Hematopoietic multipotent progenitor cell treated with erythropoietin and hydrocortisone succinate and interleukin-3 and kit ligand, for 8 days (in vitro differentiated cells): ENCODE results near the gene BPIFA3.

ENCODE experiments used
- DNase-seq: peaks from one replicate; pipeline ENCODE4 v3.0.0-alpha.2; 2015

Gene BPIFA3

DNA sequence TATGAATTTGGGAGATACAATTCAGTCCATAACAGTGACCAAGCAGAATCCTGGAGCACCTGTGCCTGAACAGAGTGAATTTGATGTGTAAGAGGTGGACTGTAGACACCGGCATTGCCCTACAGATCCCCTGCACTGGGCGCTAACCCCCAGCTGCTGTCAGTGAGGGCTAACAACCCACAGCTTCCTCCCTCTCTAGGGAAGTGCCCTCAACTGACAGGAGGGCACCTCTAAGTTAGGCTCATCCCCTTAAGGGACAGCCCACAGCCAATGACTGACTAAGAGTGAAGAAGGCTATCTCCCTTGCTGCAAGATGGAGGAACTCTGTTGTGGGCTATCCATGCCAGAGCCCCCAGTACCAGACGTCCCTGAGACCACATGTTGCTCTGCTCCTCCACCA lies 50.5 kb downstream of the BPIFA3 start:
- DNase-seq = no peak

DNA sequence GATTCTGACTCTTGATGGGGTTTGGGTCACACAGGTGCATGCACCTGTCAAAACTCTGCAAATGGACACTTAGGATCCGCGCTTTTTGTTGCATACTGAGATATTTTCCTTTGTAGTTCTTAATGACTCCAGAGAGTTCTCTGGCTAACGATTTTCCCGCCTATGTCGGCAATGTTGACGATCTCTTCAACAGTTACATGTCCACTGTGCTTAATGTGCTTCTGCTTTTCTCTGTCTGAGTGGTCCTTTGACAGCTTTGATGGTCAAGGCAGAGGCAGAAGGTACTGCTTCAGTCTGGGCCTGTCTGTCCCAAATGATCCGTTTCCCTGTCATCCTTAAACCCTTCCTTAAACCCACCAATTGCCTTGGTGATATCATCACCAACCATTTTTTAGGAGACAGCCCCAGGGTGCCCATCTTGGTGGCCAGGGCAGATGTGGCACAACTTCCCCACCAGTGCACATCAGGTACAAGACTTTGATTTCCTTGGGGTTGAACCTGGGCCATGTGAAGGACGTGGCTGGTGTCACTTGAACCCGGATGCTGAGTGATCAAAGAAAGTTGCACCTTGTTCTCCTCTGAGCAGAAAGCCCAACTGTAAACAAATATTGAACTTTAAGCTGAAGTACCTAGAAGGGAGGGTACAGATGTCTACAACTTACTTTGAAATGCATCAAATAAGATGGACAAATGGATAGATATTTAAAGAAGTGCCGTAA lies 55.2 kb downstream of the BPIFA3 start:
- no peak for DNase-seq

DNA sequence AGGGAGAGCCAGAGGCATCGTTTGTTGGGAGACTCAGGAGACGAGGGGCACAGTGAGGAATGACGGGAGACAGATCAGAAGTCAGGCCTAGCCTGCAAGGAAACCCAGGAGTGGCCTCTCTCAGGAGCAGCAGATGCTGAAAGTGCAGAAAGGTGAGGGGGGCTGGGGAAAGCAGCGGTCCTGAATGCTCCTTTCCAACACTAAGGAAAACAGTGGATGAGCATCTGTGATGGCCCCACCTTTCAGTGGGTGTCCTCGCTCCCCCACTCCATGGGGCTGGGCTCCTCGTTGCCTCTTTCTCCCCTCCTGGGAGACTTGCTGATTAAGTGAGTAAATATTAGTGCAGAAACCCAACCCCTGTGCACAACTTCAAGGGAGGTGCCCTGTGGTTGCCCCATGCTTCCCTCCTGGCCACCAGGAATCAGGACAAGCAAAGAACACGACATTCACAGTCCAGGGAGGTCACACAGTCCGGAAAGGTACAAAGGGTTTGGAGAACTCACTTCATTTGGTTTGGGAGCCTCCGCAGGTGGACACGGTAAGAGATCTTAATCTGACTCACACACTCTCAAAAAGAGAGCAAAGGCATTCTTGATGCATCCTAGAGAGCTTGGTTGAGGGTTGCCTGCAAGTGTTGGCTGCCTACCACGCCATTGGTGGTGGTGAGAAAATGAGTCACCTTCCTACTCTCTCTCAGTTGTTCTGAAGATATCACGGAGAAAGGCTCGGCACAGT lies 56.1 kb downstream of the BPIFA3 start:
- no peak for DNase-seq

DNA sequence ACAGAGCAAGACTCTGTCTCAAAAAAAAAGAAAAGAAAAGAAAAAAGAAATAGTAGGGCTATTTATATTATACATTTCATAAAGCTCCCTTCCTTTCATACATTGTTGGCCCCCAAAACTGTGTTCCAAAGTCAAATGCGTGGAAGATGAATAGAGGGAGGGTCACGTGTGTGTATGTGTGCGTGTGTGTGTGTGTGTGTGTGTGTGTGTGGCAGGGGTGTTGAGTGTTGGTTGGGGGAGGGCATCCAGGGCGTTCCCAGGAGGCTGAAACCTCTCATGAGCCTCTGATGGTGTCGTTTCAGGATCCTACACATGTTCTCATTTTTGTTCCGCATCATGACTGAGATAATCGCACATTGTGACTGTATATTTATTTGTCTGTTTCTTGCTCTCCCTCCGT lies 58.1 kb downstream of the BPIFA3 start:
- no peak for DNase-seq

DNA sequence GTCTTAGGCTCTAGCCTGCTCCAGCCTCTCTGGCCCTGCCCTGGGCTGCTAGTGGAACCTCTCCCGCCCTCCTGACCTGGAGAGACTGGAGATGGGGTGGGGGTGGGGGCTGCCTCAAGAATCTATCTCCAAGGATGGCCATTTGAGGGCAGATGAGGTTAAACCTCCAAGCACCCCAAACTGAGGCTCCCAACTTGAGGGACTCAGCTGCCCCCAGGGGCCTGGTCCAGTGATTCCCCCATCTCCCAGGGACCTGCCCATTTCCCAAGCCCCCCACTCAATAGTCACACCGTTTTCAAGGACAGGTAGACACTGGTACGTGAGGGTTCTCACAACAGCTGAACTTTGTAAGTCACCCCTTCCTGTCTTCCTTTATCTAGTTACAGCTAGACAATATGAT lies 58.7 kb downstream of the BPIFA3 start:
- DNase-seq = no peak

DNA sequence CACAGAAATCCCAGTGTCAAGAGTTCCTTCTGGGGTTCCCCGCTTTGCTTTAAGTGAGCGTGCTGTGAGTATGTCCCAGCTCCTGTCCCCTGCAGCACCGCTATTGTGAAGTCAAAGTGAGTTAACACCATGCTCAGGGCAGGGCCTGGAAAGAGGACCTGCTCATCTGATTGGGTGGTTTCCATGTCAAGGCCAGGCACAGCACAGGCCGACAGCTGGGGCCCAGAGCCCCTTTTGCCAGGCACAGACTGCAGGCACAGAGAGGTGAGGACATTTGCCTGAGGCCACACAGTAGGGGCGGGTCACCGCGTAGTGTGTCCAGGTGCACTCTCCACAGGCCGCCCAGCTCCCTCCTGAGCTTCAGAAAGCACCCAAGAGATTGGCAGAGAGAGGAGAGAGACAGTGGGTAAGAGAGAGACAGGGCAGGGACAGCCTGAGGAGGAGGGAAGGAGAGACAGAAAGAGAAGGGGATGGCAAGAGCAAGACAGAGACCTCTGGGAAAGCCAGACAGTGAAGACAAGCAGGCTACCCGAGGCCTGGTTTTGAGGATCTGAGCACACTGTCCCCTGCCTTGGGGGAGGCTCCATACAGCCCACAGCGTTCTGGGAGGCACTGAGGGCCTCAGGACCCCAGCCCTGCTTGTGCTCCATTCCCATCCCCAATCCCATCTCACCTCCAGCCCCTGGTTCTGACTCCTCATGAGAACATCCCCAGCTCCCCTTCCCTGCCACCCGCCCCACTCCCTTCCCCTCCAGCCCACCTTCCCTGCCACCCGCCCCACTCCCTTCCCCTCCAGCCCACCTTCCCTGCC lies 59.4 kb downstream of the BPIFA3 start:
- no peak for DNase-seq
